ENCODE data around the gene OR6B1. TPM values are rescaled to one million over a fixed set of nuclear protein-coding genes. Genes with fewer than 3 reads are reported as not detected.

The OR6B1 gene
- polyA plus RNA-seq, 1 donor (not counting 4 experiments of a cell fraction or from before 2014, with no cell fraction given): not detected

DNA sequence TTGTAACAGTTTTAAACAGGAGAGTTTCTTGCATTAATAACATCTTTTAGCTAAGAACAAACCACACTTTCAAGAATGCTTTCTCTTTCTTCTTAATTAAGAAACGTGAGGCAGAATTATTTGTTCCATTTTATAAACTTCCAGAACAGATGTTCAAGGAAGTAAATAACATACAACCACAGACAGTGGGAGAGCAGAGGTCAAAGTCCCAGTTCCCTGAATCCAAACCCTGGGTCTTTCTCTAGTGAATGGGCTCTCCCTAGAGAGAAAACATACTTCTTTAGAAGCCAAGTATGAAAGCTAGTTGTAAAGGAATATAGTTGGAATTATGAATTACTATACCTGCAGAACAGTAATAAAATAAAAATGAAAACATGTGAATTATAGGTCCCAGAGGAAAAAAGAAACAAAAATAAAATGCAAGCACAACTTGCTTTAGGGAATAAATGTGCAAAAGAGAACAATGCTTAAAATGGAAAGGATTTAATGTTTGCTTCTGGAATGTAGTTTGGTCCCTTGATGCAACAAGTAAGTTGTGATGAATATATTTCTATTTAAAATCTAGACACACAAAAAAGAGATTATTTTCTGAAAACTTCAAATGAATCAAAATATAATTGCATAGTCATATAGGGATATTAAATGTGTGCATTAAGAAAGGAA is 6.0 kb downstream of the OR6B1 start:
- Histone ChIP-seq H3K9me1 (ENCODE audit: control insufficient read depth, extremely low read depth, insufficient read depth, low read length) (no peaks in the 10 kb centered on the region), H3K36me3 (ENCODE audit: control insufficient read depth in 2 of 2, extremely low read depth in 1 of 2, insufficient read depth in 2 of 2, low read length in 2 of 2) (no peaks in the 10 kb centered on the region), H3K9me3 (ENCODE audit: control insufficient read depth, low read depth, low read length) (no peaks in the 10 kb centered on the region), H2AFZ (ENCODE audit: control insufficient read depth, low read length) (no peak overlapping the region), H3K4me3 (ENCODE audit: control insufficient read depth in 2 of 3, extremely low read depth in 1 of 3, insufficient read depth in 2 of 3, low read depth in 1 of 3, low read length in 3 of 3) (no peak overlapping the region), H3K9ac (ENCODE audit: control insufficient read depth, extremely low read depth, insufficient read depth, low read length) (no peak overlapping the region), H4K20me1 (ENCODE audit: control insufficient read depth, extremely low read depth, insufficient read depth, low read length) (no peaks in the 10 kb centered on the region), H3K4me1 (ENCODE audit: control insufficient read depth, extremely low read depth, insufficient read depth, low read length) (no peaks in the 10 kb centered on the region), H3K4me2 (ENCODE audit: control insufficient read depth, extremely low read depth, insufficient read depth, low read depth, low read length) (no peak overlapping the region), H3K27me3 (ENCODE audit: control insufficient read depth, extremely low read depth, insufficient read depth, low read length) (no peaks in the 10 kb centered on the region), H3K27ac (ENCODE audit: control insufficient read depth, insufficient read depth, low read length) (no peak overlapping the region), H3K79me2 (ENCODE audit: control insufficient read depth, insufficient read depth, low read length) (no peaks in the 10 kb centered on the region)
- no peak for DNase-seq (ENCODE audit: low read depth, low spot score)
- no peak for TF ChIP-seq EZH2 (IDR thresholded peaks at IDR 0.05; ENCODE audit: low read length)
- TF ChIP-seq, protein P1, sequence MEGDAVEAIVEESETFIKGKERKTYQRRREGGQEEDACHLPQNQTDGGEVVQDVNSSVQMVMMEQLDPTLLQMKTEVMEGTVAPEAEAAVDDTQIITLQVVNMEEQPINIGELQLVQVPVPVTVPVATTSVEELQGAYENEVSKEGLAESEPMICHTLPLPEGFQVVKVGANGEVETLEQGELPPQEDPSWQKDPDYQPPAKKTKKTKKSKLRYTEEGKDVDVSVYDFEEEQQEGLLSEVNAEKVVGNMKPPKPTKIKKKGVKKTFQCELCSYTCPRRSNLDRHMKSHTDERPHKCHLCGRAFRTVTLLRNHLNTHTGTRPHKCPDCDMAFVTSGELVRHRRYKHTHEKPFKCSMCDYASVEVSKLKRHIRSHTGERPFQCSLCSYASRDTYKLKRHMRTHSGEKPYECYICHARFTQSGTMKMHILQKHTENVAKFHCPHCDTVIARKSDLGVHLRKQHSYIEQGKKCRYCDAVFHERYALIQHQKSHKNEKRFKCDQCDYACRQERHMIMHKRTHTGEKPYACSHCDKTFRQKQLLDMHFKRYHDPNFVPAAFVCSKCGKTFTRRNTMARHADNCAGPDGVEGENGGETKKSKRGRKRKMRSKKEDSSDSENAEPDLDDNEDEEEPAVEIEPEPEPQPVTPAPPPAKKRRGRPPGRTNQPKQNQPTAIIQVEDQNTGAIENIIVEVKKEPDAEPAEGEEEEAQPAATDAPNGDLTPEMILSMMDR (optimal IDR thresholded peaks at IDR 0.05 in 1 of 3, IDR thresholded peaks at IDR 0.05 in 1 of 3, conservative IDR thresholded peaks at IDR 0.05 in 1 of 3; ENCODE audit: extremely low read depth in 1 of 3, insufficient read depth in 2 of 3, low read length in 3 of 3): no peak
- dilution Hi-C loops (cut with MboI; ENCODE audit: extremely low pct_ligation_motif_present, low sequenced_read_pairs): no loop called here
- no peak for FAIRE-seq

DNA sequence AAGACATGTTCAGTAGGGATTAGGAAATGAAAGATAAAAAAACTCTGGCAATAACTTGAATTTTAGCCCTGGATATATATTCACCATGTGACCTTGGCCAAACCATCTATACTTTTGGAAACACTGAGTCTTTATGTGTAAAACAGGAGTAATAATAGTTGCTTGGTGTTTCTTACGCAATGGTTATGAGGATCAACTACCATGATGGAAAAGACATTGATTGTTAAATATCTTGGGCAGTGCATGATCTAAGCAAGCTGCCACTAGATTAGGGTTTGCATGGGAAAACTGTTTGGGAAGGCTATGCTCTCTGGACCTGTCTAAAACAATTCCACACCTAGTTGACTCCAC is 6.5 kb downstream of the OR6B1 start:
- Histone ChIP-seq H3K27ac (ENCODE audit: control insufficient read depth, insufficient read depth, low read length) (no peak overlapping the region), H4K20me1 (ENCODE audit: control insufficient read depth, extremely low read depth, insufficient read depth, low read length) (no peaks in the 10 kb centered on the region), H3K27me3 (ENCODE audit: control insufficient read depth, extremely low read depth, insufficient read depth, low read length) (no peaks in the 10 kb centered on the region), H3K9me3 (ENCODE audit: control insufficient read depth, low read depth, low read length) (no peaks in the 10 kb centered on the region), H3K79me2 (ENCODE audit: control insufficient read depth, insufficient read depth, low read length) (no peaks in the 10 kb centered on the region), H3K4me1 (ENCODE audit: control insufficient read depth, extremely low read depth, insufficient read depth, low read length) (no peaks in the 10 kb centered on the region), H3K9me1 (ENCODE audit: control insufficient read depth, extremely low read depth, insufficient read depth, low read length) (no peaks in the 10 kb centered on the region), H3K9ac (ENCODE audit: control insufficient read depth, extremely low read depth, insufficient read depth, low read length) (no peak overlapping the region), H3K4me2 (ENCODE audit: control insufficient read depth, extremely low read depth, insufficient read depth, low read depth, low read length) (no peak overlapping the region), H3K36me3 (ENCODE audit: control insufficient read depth in 2 of 2, extremely low read depth in 1 of 2, insufficient read depth in 2 of 2, low read length in 2 of 2) (no peaks in the 10 kb centered on the region), H2AFZ (ENCODE audit: control insufficient read depth, low read length) (no peak overlapping the region), H3K4me3 (ENCODE audit: control insufficient read depth in 2 of 3, extremely low read depth in 1 of 3, insufficient read depth in 2 of 3, low read depth in 1 of 3, low read length in 3 of 3) (no peak overlapping the region)
- DNase-seq (ENCODE audit: low read depth, low spot score) (no peak), FAIRE-seq (no peak)
- TF ChIP-seq, protein P1 (optimal IDR thresholded peaks at IDR 0.05 in 1 of 3, IDR thresholded peaks at IDR 0.05 in 1 of 3, conservative IDR thresholded peaks at IDR 0.05 in 1 of 3; ENCODE audit: extremely low read depth in 1 of 3, insufficient read depth in 2 of 3, low read length in 3 of 3): no peak
- no peak for TF ChIP-seq EZH2 (IDR thresholded peaks at IDR 0.05; ENCODE audit: low read length)
- dilution Hi-C loops (cut with MboI; ENCODE audit: extremely low pct_ligation_motif_present, low sequenced_read_pairs): no loop called here

Data from keratinocyte (primary cell).